Retinal pigment epithelial cell (primary cell): ENCODE data around the gene CFD.

Source experiments
- DNase-seq: peaks from one replicate; pipeline ENCODE4 v3.0.0-alpha.2; 2010; ENCODE audit warnings: low read depth
- H3K4me3 ChIP-seq: 2 replicates; pipeline ENCODE4 v1.5.1; 2011; ENCODE audit warnings: mild to moderate bottlenecking, low read length, control low read depth, moderate library complexity
- CTCF ChIP-seq: conservative IDR thresholded peaks from 2 replicates; pipeline ENCODE4 v1.5.1; 2011; ENCODE audit warnings: low read depth, low read length, control low read depth, inconsistent platforms

Gene CFD

DNA sequence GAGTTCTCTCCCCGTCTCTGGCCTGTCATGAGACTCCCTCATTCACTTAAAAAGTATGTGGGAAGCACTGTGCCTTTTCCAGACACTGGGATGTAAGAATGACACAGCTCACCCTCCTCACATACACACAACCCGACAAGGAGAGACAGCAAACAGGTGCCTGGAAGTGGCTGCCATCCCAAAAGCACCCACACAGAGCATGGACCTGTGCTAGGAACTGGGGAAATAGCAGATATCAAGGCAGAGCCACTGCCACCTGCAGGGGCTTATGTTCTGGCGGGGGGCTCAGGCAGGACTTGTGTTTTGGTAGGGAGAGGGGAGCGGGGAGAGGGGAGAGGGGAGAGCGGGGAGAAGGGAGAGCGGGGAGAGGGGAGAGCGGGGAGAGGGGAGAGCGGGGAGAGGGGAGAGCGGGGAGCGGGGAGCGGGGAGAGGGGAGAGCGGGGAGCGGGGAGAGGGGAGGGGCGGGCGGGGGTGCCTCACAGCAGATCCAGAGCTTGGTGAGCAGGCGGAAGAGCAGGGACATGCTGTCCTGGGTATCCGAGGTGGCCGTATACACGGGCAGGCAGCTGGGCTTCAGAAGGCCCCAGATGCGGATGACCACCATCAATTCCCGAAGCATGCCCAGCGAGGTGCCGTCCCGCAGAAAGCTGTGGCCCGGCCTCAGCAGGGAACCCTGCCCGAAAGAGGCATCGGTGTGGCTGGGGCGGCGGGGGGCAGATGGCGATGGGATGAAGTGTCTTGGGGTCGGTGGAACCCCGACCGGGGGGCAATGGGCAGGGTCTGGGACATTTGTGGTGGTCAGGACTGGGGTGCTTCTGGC, 12.2 kb downstream of the CFD start:
- no peak for DNase-seq
- H3K4me3 ChIP-seq = no peak overlapping the region
- no peak for TF ChIP-seq CTCF

DNA sequence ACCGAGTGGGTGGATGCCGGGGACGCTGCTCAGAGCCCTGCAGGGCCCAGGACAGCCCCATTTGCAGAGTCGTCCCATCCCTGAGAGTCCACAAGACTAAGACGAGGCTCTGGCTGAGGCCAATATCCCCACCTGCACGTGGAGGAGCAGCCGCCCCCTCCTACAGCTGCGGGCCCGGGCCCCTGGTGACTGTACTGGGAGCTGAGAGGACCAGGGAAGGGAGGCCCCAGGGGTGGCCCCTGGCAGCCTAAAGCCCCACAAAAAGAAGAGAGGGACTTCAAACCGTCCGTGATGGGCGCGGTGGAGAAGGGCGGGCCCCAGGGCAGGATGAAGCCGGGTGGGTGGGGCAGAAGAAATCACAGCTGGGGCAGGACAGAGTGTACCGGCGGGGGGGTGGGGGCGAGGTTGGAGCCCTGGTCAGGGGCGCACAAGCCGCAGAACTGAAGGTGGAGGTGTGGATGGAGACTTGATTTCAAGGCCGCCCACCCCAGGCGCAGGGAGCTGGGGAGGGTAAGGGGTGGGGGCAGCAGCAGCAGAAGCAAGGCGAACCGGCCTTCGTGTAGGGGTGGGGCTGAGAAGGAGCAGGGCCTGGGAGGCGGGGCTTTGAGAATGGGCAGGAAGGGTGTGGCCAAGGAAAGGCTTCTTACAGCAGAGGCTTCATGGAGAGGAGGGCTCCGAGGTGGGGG, 12.9 kb downstream of the CFD start:
- no peak overlapping the region for H3K4me3 ChIP-seq
- no peak for DNase-seq
- no peak for TF ChIP-seq CTCF

GRCh38 chr19:873084-873483, 13.6 kb downstream of the CFD start:
- no peak for TF ChIP-seq CTCF
- no peak for DNase-seq

DNA sequence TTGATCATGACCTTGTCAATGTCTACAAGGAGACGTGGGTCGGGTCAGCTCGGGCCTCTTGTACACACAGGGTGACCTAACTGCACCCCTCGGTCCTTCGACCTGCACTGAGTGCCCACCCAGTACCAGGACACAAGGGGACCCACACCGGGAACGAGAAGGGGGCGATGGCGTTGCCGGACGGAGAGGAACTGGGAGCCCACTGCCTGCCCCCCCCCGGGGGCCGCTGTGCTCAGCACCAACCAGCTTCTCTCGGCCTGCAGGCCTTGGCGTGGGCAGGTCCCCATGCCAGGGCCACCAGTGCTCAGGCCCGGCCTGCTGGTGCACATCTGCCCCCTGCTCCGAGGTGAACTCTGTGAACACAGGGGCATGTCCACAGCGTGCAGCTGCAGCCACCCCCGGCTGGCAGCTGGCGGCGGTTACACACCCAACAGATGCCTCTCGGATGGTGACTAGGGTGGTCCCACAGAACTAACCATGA, 14.1 kb downstream of the CFD start:
- no peak for DNase-seq
- TF ChIP-seq CTCF = no peak
- H3K4me3 ChIP-seq = no peak overlapping the region

More at GRCh38 chr19:873084-873483, 13.6 kb downstream of the CFD start:
- H3K4me3 ChIP-seq = no peak overlapping the region

GRCh38 chr19:875265-875879, 15.9 kb downstream of the CFD start:
- no peak for DNase-seq
- H3K4me3 ChIP-seq = no peak overlapping the region
- no peak for TF ChIP-seq CTCF

- DNase-seq = no peak
- H3K4me3 ChIP-seq = no peak overlapping the region
- no peak for TF ChIP-seq CTCF
These were observed 16.6 kb downstream of the CFD start for GRCh38 chr19:876089-876488.
